Erythroblast (primary cell): ENCODE measurements around the gene FAM83C.

Experiments used
- DNase-seq, 2 experiments: peaks; one replicate each; lab custom pipeline; 2025; lab: John Stamatoyannopoulos, UW
- GATA1 ChIP-seq: IDR thresholded peaks from 2 replicates; pipeline ENCODE4 v1.6.1; 2011; ENCODE audit warnings: low read depth, mild to moderate bottlenecking, control low read depth, low read length, moderate library complexity
- POLR2A ChIP-seq: IDR thresholded peaks from 2 replicates; pipeline ENCODE4 v1.6.1; 2011; ENCODE audit warnings: mild to moderate bottlenecking, low read length

Gene FAM83C

DNA sequence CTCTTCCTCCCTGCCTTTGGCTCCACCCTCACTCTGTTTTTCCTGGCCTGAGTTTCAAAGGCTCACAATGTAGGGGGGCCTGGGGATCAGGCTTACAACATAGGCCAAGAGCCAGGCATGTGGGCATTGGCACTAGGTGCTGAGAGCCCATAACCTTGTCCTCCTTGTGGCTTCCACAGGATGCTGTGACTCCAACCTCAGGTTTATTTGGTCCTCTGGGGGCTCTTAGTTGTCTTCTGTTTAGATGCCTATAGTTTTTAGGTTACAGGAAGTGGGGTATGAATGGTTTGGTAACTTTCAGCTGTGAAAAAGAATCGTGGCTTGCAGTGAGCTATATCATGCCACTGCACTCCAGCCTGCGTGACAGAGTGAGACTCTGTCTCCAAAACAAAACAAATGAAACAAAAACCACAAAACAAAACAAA, 40.2 kb downstream of the FAM83C start:
- TF ChIP-seq GATA1, result no peak
- TF ChIP-seq POLR2A, result no peak
- no peak for DNase-seq

DNA sequence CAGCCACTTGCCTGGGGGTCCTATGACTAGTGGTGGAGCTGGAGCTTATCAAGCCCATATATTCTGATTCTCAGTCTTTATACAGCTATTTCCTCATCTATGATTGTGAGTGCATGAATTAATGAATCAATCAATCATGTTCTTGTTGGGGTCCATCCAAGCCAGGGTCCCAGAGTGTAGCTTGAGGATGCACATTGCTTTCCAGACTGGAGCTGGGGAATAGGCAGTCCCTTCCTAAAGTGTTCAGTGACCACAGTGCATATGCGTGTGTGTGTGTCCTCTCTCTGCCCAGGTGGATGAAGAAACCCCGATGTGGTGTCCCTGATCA, 40.6 kb downstream of the FAM83C start:
- DNase-seq, result no peak
- no peak for TF ChIP-seq POLR2A
- no peak for TF ChIP-seq GATA1

DNA sequence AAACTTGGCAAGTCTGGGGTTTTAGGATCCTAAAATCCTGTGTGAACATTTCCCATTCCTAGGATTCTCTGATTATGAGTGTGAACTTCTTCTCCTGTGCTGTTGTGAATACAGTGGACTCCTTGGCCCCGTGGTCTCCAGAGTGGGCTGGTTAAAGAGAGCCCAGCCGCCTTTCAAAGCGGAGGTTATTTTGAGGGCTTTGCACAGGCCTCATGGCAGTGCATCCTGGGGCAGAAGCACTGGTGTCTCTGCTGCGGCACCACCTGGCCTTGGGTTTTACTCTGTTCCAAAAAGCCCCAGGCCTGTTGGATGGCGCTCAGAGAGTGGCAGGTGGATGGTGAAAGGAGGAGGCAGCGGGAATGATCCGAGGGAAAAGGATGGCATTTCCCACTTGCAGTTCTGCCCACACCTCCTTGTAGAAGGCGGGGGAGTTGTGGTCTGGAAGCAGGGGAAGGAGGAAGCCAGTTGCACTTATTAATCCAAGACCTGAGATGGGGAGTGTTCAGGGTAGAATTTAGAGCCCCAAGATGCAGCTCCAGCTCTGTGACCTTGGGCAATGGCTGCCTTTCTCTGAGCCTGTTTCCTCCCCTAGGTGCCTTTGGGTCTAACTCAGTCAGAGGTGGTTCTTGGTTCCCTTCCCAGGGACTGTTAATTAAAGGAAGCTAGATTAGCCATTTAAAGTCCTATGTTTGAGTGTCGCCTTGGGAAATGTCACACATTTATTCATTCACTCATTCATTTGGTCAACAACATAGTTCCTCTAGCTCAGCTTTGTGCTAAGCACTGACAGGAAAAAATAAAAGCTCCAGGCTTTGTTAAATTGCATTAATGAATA, 43.4 kb downstream of the FAM83C start:
- TF ChIP-seq GATA1 (no peak), POLR2A (no peak)
- no peak for DNase-seq

DNA sequence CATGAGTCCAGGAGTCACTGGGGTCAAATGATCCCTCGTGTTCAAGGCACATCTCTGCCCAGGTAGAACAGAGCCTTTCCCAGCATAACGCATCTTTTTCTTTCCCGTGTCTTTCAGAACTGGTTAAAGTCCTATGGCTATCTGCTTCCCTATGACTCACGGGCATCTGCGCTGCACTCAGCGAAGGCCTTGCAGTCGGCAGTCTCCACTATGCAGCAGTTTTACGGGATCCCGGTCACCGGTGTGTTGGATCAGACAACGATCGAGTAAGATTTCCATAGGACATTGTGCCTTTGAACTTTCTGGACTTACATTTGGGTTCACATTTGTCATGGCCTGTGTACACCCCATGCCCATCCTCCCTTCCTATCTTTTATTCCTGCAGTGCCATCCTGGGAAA, 45.5 kb downstream of the FAM83C start:
- TF ChIP-seq GATA1 (no peak), POLR2A (no peak)

DNA sequence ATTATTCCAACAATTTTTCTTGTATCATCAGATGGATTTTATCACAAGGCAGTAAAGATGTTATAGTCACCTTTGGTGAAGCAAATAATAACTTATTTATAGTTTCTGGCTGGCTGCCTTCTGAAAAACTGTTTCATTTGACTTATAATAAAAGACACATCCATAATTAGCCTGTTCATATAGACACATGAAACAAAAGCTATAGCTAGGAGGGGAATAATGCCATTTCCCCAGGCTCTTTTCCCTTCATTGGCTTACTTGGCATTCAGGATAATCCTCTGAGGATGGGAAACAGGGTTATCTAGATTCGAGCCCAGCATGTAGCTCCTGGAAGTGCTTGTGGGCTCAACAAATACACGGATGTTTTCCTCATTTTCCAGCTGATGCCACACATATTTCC, 48.2 kb downstream of the FAM83C start:
- no peak for DNase-seq
- TF ChIP-seq POLR2A (no peak), GATA1 (no peak)

More for the DNA sequence above, 45.5 kb downstream of the FAM83C start:
- no peak for DNase-seq

DNA sequence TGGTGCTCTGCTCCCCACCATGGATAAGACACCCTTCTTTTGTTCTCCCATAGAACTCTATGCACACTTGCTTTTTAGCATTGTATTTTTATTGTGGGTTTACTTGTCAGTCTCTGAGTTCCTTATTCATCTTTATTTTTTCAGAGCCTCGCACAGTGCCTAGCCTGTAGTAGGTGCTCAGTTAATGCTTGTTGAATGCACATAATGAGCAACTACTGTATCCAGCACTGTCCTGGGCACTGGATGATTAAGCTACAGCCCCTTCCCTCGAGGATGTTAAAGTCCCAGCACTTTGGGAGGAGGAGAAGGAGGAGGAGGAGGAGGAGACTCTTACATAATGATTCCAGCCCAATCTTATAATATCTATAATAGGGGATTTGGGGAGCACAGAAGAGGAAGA, 48.9 kb downstream of the FAM83C start:
- TF ChIP-seq GATA1 (no peak), POLR2A (no peak)
- no peak for DNase-seq

DNA sequence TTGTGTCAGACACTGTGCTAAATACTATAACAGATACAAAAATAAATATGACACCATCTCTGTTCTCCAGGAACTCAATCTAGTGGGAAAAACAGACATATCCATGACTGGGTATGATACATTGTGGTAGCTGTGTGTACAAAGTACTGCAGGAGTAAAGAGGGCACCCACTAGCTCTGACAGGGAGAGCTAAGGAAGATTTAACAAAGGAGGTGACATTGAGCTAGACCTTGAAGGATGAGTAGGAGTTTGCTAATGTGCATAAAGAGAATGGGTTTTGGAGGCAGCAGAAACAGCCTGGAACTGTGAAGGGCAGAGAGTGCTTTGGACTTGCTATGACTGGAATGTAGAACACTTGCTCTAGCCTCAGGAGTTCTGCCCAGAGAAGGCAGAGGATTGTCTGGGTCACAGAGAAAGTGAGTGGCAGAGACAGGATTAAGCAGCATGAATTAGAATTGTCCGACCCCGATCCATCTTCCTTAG, 51.4 kb downstream of the FAM83C start:
- DNase-seq, result no peak
- TF ChIP-seq GATA1, result no peak
- TF ChIP-seq POLR2A, result no peak

DNA sequence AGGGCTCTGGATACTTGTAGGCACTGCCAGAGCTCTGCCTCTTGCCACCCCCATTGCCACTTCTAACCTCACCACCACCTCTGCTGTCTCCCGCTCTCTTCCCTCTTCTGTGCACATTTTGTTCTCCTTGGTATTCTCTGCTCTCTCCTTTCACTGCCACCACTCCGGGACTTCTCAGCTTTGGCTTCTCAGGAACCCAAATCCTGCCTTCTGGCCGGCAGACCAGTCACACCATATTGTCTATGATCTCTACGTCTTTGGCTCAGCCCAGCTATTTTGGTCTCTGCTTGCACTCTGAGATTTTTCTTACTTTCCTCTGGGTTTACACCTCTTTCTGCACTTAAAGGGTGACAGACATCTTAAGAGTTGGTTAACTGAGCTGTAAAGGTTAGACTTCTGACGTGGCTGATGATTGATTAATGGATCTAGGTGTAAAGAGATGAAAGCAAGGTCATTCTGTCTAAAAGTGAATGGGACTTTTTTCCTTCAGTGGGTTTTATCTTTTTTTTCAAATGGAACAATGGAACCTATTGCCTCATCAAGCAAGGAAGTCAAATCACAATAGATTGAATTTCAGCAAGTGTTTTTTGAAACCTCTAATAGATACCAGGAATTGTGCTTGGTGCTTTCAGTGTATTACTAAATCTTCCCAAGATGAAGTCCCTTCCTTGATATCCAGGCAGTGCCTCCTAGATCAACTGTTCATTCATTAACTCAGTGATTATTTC, 52.0 kb downstream of the FAM83C start:
- TF ChIP-seq POLR2A (no peak), GATA1 (no peak)
- no peak for DNase-seq

DNA sequence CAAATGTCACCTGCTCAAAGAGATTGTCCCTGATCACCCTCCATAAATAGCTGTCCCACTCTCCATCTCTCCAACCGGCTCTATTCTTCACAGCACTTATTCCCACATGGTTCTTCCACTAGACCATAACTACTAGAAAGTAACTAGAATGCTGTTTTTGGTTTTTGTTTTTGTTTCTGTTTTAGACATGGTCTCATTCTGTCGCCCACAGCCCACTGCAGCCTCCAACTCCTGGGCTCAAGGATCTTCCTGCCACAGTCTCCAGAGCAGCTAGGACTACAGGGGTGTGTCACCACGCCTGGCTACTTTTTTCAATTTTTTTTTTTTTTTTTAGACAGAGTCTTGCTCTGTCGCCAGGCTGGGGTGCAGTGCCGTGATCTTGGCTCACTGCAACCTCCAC, 53.5 kb downstream of the FAM83C start:
- no peak for TF ChIP-seq GATA1
- no peak for TF ChIP-seq POLR2A

DNA sequence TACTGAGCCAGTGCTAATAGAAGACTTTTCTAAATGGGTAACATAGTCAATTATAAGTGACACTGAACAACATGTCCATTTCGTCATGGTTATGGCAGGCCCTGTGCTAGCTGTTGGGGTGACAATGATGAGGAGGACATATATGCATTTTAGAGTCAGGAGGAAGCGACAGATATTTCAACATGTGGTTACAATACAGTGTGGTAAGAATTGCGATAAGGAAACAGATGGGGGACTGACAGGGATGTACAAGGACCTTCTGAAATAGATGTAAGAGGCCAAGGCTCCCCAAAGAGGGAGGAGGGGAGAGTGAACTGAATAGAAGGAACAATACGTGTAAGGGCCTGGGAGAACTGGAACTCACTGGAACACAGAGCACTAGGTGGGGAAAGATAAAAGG, 54.1 kb downstream of the FAM83C start:
- no peak for DNase-seq
- TF ChIP-seq POLR2A (no peak), GATA1 (no peak)

More for the DNA sequence above, 53.5 kb downstream of the FAM83C start:
- no peak for DNase-seq

DNA sequence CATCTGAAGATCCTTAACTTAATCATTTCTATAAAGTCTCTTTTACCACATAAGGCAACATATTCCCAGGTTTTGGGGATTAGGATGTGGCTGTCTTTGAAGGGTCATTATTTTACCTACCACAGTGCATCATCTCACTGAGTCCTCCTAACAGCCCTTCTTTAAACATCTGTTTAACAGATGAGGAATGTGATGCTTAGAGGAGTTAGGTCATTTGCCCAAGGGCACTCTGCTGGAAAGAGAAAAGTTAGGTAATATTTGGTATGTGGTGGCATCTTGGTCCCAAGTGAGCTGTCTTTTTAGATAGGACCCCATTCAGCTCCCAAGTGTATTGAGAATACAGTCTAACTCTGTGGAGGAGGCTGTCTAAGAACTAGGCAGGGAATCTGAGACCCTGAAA, 54.7 kb downstream of the FAM83C start:
- TF ChIP-seq GATA1 (no peak), POLR2A (no peak)
- DNase-seq, result no peak

DNA sequence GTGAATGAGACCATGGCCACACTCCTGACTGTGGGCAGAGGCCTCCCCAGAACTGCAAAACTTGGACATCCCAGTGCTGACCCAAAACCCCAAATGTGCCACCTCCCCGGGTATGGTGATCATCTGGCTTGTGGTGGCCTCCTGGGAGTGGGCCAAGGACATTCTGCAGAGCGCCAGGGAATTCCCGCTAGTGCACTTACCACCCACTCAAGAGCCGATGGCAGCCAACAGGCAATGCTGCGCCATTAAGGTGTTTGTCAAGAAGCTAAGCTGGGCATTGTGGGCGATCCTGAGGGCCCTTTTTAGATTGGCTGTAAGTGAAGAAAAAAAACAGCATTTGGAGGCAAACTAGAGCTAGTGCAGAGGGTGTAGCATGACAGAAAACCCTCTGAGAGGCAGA, 56.3 kb downstream of the FAM83C start:
- TF ChIP-seq GATA1, result no peak
- no peak for TF ChIP-seq POLR2A
- no peak for DNase-seq
